Neural cell (in vitro differentiated cells): ENCODE measurements around the gene TMED6. TPM values are rescaled to one million over a fixed set of nuclear protein-coding genes. Genes with fewer than 3 reads are reported as not detected.
A peak's percentile ranks its signal among the peaks of the same experiment; 100 is the strongest.

Experiments used
- H2AFZ ChIP-seq: fragments of 200-600, 300-800 bp; sonication (generic), shearing (Covaris generic); 2 replicates; pipeline ENCODE4 v1.6.0; 2014; ENCODE audit warnings: low read depth, mild to moderate bottlenecking, antibody characterized with exemption, low read length, moderate library complexity
- H3F3A ChIP-seq: fragments of 200-600 bp; shearing (Covaris generic); 2 replicates; pipeline ENCODE4 v1.6.1; 2016; ENCODE audit warnings: mild to moderate bottlenecking, moderate library complexity, mixed read lengths, antibody characterized with exemption, low read length; ENCODE audit not compliant: insufficient read depth, poor library complexity, severe bottlenecking
- H3K27ac ChIP-seq: fragments of 200-600, 300-800 bp; sonication (generic), shearing (Covaris generic); 2 replicates; pipeline ENCODE4 v1.5.1; 2014; ENCODE audit warnings: mild to moderate bottlenecking, low read length, moderate library complexity
- H3K27me3 ChIP-seq: fragments of 300-800, 200-600 bp; sonication (generic), shearing (Covaris generic); 2 replicates; pipeline ENCODE4 v1.6.0; 2014; ENCODE audit warnings: mild to moderate bottlenecking, low read depth, low read length, moderate library complexity; ENCODE audit not compliant: insufficient read depth
- H3K36me3 ChIP-seq: fragments of 300-800, 200-600 bp; sonication (generic), shearing (Covaris generic); 2 replicates; pipeline ENCODE4 v1.5.1; 2014; ENCODE audit warnings: mild to moderate bottlenecking, antibody characterized with exemption, low read length, moderate library complexity; ENCODE audit not compliant: insufficient read depth
- H3K4me2 ChIP-seq: fragments of 300-800, 200-600 bp; sonication (generic), shearing (Covaris generic); 2 replicates; pipeline ENCODE4 v1.6.0; 2014; ENCODE audit warnings: mild to moderate bottlenecking, low read length
- H3K4me3 ChIP-seq: fragments of 300-800, 200-600 bp; sonication (generic), shearing (Covaris generic); 2 replicates; pipeline ENCODE4 v1.5.1; 2014; ENCODE audit warnings: mild to moderate bottlenecking, low read length, moderate library complexity
- H3K79me2 ChIP-seq: fragments of 200-600 bp; shearing (Covaris generic); replicated peaks from 2 replicates; pipeline ENCODE4 v1.6.0; 2014; ENCODE audit warnings: mild to moderate bottlenecking, low read length, moderate library complexity; ENCODE audit not compliant: insufficient read depth
- H3K9ac ChIP-seq: fragments of 300-800, 200-600 bp; sonication (generic), shearing (Covaris generic); 2 replicates; pipeline ENCODE4 v1.6.1; 2016; ENCODE audit warnings: mild to moderate bottlenecking, low read length, mixed read lengths
- H3K9me2 ChIP-seq: fragments of 200-600 bp; shearing (Covaris generic); 2 replicates; pipeline ENCODE4 v1.6.1; 2016; ENCODE audit warnings: mild to moderate bottlenecking, low read length, mixed read lengths; ENCODE audit not compliant: insufficient read depth
- H3K9me3 ChIP-seq: fragments of 200-600, 300-800 bp; sonication (generic), shearing (Covaris generic); 2 replicates; pipeline ENCODE4 v1.6.1; 2016; ENCODE audit warnings: mild to moderate bottlenecking, mixed run types, low read length, moderate library complexity, mixed read lengths
- H4K20me1 ChIP-seq: fragments of 200-600 bp; shearing (Covaris generic); 2 replicates; pipeline ENCODE4 v1.6.1; 2016; ENCODE audit warnings: mild to moderate bottlenecking, mixed run types; ENCODE audit not compliant: insufficient read depth
- CTCF ChIP-seq: fragments of 450-650 bp; IDR thresholded peaks from 2 replicates; pipeline ENCODE4 v1.5.1; 2014; ENCODE audit warnings: antibody characterized with exemption, mild to moderate bottlenecking, moderate library complexity; ENCODE audit not compliant: poor library complexity, severe bottlenecking
- EP300 ChIP-seq: fragments of 450-650 bp; conservative IDR thresholded peaks from 2 replicates; pipeline ENCODE4 v1.6.1; 2014; ENCODE audit warnings: antibody characterized with exemption, mild to moderate bottlenecking, moderate library complexity; ENCODE audit not compliant: poor library complexity, severe bottlenecking
- EZH2 ChIP-seq: fragments of 200-600, 300-800 bp; shearing (Covaris generic), sonication (generic); IDR thresholded peaks from 2 replicates; pipeline ENCODE4 v1.6.1; 2014; ENCODE audit warnings: antibody characterized with exemption, low read length, borderline replicate concordance, mild to moderate bottlenecking; ENCODE audit not compliant: insufficient read depth, poor library complexity, severe bottlenecking
- MXI1 ChIP-seq: fragments of 450-650 bp; conservative IDR thresholded peaks from 2 replicates; pipeline ENCODE4 v1.6.1; 2014; ENCODE audit warnings: antibody characterized with exemption, mild to moderate bottlenecking; ENCODE audit not compliant: poor library complexity, severe bottlenecking
- POLR2AphosphoS5 ChIP-seq: IDR thresholded peaks from 2 replicates; pipeline ENCODE4 v1.6.1; 2012
- RAD21 ChIP-seq: fragments of 450-650 bp; conservative IDR thresholded peaks from 2 replicates; pipeline ENCODE4 v1.6.1; 2014; ENCODE audit warnings: antibody characterized with exemption, mild to moderate bottlenecking, moderate library complexity
- REST ChIP-seq: IDR thresholded peaks from 2 replicates; pipeline ENCODE4 v1.6.1; 2012; ENCODE audit warnings: borderline replicate concordance
- SMC3 ChIP-seq: fragments of 450-650 bp; conservative IDR thresholded peaks from 2 replicates; pipeline ENCODE4 v1.6.1; 2014; ENCODE audit warnings: antibody characterized with exemption, mild to moderate bottlenecking, moderate library complexity; ENCODE audit not compliant: poor library complexity
- TAF1 ChIP-seq: IDR thresholded peaks from 2 replicates; pipeline ENCODE4 v1.6.1; 2012; ENCODE audit warnings: low read depth
- polyA plus RNA-seq: library from polyadenylated mRNA; depleted of rRNA; stranded (reverse); fragments of >200 nt; gene quantifications from 2 replicates; pipeline ENCODE4 v1.2.3, GENCODE V29; 2014

TMED6 gene
- polyA plus RNA-seq, 1 donor from 2014 or later, result not detected

- no peaks in the 10 kb centered on the region for H3F3A ChIP-seq
- peaks cover 25% of the 10 kb centered on the region for H3K79me2 ChIP-seq
- peak overlapping the region; percentile 99 for H3K4me3 ChIP-seq
- H3K4me2 ChIP-seq, result peak overlapping the region; percentile 35
- peaks cover 6% of the 10 kb centered on the region for H3K36me3 ChIP-seq
- H3K27ac ChIP-seq, result peak overlapping the region; percentile 88
- TF ChIP-seq RAD21 (no peak), EP300 (no peak), POLR2AphosphoS5 (no peak), EZH2 (no peak), SMC3 (no peak), REST (no peak), CTCF (no peak), TAF1 (no peak)
- H3K9me3 ChIP-seq, result no peaks in the 10 kb centered on the region
- no peaks in the 10 kb centered on the region for H3K27me3 ChIP-seq
- peak overlapping the region; percentile 76 for H2AFZ ChIP-seq
- H4K20me1 ChIP-seq, result no peaks in the 10 kb centered on the region
- peak overlapping the region; percentile 87 for H3K9ac ChIP-seq
- H3K9me2 ChIP-seq, result no peaks in the 10 kb centered on the region
These were observed 12.9 kb downstream of the TMED6 start for GRCh38 chr16:69338557-69339288.

GRCh38 chr16:69334696-69335095 is 16.9 kb downstream of the TMED6 start:
- Histone ChIP-seq H2AFZ (no peak overlapping the region), H3K4me2 (no peak overlapping the region), H4K20me1 (no peaks in the 10 kb centered on the region), H3K36me3 (no peaks in the 10 kb centered on the region), H3K9me3 (no peaks in the 10 kb centered on the region), H3K27me3 (no peaks in the 10 kb centered on the region), H3K9ac (no peak overlapping the region), H3K4me3 (no peak overlapping the region), H3F3A (no peaks in the 10 kb centered on the region), H3K79me2 (peaks cover 13% of the 10 kb centered on the region), H3K9me2 (no peaks in the 10 kb centered on the region), H3K27ac (no peak overlapping the region)
- TF ChIP-seq POLR2AphosphoS5, result no peak
- TF ChIP-seq CTCF, result no peak
- no peak for TF ChIP-seq EZH2
- TF ChIP-seq SMC3, result no peak
- TF ChIP-seq TAF1, result no peak
- no peak for TF ChIP-seq REST
- TF ChIP-seq EP300, result no peak
- TF ChIP-seq MXI1, result no peak
- TF ChIP-seq RAD21, result no peak
